HG03135 (cell line): ENCODE results near the gene POLR3B.
"Not testable (repeated sequence)": the region's sequence is repeated elsewhere in the genome, so short reads cannot be mapped to it uniquely, and the experiment has no call there.

Experiments used
- ATAC-seq: cut with Tn5 transposase; IDR thresholded peaks from one replicate; pipeline ENCODE4 v1.9.1; 2021; ENCODE audit warnings: mild to moderate bottlenecking, moderate library complexity; ENCODE audit not compliant: unreplicated experiment

POLR3B gene

GRCh38 chr12:106342397-106343213 is 14.9 kb upstream of the POLR3B start:
- ATAC-seq = no peak

DNA sequence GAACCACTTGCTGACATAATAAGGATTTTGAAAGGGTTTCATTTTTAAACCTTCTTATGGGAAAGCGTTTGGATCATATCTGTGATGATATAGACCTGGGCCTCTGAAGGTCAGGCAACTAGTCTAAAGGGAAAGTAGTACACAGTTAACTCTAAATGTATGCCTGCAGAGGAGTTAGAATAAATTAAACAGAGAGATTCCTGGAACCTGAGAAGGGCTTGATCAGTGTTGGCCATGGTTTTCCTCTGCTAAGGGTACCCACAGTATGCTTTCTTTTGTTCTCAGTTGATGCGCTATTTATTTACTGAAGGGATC is 14.4 kb upstream of the POLR3B start:
- no peak for ATAC-seq

- ATAC-seq = no peak
Observed at GRCh38 chr12:106344131-106344530, 13.4 kb upstream of the POLR3B start.

DNA sequence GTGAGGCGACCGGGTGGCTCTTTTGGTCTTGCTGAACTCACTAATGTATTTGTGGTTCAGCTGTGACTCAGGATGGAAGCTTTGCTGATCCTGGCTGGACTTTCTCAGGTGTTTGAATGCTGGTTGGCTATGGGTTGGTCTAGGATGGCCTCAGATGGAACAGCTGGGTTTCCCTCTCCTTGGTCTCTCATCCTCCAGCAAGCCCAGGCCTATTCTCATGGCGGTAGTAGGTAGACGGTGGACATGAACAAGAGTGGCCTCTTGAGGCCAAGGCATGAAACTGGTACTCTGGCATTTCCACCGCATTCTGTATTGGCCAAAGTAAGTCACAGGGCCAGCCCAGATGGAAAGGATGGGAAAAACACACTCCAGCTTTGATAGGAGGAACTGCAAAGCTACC is 11.8 kb upstream of the POLR3B start:
- ATAC-seq = no peak

DNA sequence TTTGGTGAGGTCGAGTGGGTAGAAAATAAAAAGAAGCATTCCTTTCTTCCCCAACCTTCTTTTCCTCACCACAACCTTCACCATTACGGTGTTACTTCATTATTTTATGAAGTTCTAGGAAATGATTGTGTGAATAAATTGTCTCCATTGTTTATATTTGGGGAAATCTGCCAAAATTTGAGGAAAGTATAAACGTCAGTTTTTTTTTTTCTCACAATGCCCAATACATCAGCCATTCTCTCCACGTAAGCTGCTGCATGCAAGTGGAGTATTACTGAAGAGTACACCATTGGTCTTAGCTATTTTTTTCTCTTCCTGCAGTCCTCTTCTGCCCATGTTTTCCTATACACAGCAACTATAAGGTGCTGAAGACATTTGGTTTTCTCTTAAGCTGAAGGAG is 9.1 kb upstream of the POLR3B start:
- no peak for ATAC-seq

- ATAC-seq = no peak
Observed at GRCh38 chr12:106353175-106353574, 4.4 kb upstream of the POLR3B start.

DNA sequence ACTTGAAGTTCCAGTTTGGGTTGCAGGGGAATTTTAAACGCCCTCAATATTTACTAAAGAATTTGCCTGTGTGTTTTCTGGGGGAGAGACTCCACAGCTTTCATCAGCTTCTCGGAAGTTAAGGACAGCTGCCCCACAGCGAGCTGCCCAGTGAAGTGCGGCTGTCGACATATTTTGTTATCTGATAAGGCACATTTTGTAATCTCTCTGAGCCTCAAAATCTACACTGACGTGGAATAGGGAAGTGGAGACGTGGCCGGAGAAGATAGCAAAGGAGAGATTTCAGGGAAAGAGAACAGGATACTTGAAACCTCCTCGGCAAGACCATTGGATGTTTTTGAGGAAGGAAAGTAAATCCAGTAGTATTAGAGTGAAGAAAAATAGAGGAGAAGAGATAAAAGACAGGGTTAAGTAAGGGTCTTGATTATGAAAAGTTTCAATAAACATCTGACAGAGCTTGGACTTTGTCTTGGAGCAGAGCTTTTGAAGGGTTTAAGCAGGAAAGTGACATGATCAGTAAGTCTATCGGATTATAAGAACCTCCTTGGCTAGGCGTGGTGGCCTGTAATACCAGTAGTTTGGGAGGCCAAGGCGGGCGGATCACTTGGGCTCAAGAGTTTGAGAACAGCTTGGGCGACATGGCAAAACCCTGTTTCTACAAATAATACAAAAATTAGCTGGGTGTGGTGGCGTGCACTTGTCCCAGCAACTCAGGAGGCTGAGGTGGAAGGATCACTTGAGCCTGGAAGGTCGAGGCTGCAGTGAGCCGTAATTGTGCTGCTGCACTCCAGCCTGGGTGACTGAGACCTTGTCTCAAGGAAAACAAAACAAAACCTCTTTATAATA is 1.1 kb downstream of the POLR3B start:
- peak; percentile 23 for ATAC-seq

- no peak for ATAC-seq
Observed at GRCh38 chr12:106359646-106360399, 2.3 kb downstream of the POLR3B start.

- no peak for ATAC-seq
Observed at GRCh38 chr12:106360400-106360994, 2.9 kb downstream of the POLR3B start.

- ATAC-seq = no peak
Observed at GRCh38 chr12:106362971-106363370, 5.4 kb downstream of the POLR3B start.

- no peak for ATAC-seq
Observed at GRCh38 chr12:106364261-106364660, 6.7 kb downstream of the POLR3B start.

GRCh38 chr12:106369624-106370346 is 12.2 kb downstream of the POLR3B start:
- no peak for ATAC-seq

GRCh38 chr12:106378788-106379187 is 21.2 kb downstream of the POLR3B start:
- no peak for ATAC-seq

DNA sequence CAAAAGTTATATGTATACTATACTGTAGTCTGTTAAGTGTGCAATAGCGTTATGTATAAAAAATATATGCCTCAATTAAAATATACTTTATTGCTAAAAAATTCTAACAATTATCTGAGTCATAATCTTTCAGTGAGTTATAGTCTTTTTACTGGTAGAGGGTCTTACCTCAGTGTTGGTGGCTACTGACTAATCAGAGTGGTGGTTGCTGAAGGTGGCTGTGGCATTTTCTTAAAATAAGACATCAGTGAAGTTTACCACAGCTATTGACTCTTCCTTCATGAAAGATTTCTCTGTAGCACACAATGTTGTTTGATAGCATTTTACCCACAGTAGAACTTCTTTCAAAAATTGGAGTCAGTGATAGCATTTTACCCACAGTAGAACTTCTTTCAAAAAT is 23.4 kb downstream of the POLR3B start:
- ATAC-seq = no peak

- not testable (repeated sequence) for ATAC-seq
Observed at GRCh38 chr12:106381866-106382265, 24.3 kb downstream of the POLR3B start.

GRCh38 chr12:106386813-106387535 is 29.4 kb downstream of the POLR3B start:
- no peak for ATAC-seq

DNA sequence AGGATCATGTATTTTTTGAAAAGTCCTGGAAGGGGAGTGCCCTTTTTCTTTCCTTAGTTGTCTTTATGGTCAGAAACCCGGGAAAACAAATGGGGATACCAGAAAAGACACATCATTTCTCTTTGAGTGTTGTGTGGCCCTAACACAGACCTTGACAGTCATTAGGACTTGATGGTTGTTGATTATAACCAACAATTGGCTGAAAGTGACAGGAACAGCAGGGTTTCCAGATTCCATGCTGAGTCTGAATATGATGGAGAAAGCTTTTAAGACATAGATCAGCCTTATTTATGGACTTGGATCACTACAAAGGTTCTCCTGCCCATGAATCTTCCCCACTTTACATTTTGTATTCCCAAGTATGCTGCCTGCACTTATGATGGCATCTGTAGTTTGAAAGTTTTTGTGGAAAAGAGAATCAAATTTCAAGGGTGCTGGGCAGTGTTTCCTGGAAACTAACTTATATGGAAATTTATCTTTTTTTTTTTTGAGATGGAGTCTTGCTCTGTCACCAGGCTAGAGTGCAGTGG is 30.4 kb downstream of the POLR3B start:
- no peak for ATAC-seq

GRCh38 chr12:106389151-106389550 is 31.6 kb downstream of the POLR3B start:
- no peak for ATAC-seq

- no peak for ATAC-seq
Observed at GRCh38 chr12:106392759-106393158, 35.2 kb downstream of the POLR3B start.

GRCh38 chr12:106409878-106410277 is 52.3 kb downstream of the POLR3B start:
- no peak for ATAC-seq
